Measurements from ENCODE around the gene APLP1. TPM values are rescaled to one million over a fixed set of nuclear protein-coding genes. Genes with fewer than 3 reads are reported as not detected.

The APLP1 gene
- total RNA-seq, 1 experiment from 2014 or later = 14.9 TPM

DNA sequence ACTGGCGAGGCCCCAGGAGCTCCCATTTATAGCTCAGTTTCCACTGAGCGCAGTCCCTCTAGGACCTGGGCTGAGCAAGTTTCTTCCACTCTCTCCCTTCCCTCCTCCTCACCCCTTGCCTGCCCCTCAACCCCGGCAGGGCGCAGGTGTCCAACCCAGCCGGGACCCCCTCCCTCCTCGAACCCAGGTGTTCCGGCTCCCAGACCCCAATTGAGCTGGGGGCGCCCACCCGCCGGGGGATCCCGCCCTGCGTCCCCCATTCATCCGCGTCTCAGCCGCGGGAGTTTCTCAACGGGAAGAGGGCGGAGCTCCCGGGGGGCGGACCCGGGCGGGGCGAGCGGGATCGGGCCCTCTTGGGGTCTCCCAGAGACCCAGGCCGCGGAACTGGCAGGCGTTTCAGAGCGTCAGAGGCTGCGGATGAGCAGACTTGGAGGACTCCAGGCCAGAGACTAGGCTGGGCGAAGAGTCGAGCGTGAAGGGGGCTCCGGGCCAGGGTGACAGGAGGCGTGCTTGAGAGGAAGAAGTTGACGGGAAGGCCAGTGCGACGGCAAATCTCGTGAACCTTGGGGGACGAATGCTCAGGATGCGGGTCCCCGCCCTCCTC, 11.7 kb upstream of the APLP1 start, which contains the start of gene KIRREL2:
Gene KIRREL2, plus strand, starts transcription at position 366 of the 604 bp plus-strand sequence. Its CDS starts 209 bp downstream, at position 575.
- peak; percentile 21 for DNase-seq (ENCODE audit: low spot score)
- CTCF ChIA-PET = no interaction called here
- peaks cover 16% of the 10 kb centered on the region for H3K27me3 ChIP-seq (replicated peaks; ENCODE audit: insufficient read depth, low read depth, low read length, poor library complexity)
- no peaks in the 10 kb centered on the region for H3K9me3 ChIP-seq (ENCODE audit: low read depth, low read length, poor library complexity, severe bottlenecking)
- peaks cover 13% of the 10 kb centered on the region for H3K4me1 ChIP-seq (ENCODE audit: insufficient read depth, low read length, poor library complexity, severe bottlenecking)
- TF ChIP-seq EZH2 (IDR thresholded peaks at IDR 0.05; ENCODE audit: borderline replicate concordance, low read depth, low read length, poor library complexity, severe bottlenecking) = no peak
- TF ChIP-seq, protein P1, sequence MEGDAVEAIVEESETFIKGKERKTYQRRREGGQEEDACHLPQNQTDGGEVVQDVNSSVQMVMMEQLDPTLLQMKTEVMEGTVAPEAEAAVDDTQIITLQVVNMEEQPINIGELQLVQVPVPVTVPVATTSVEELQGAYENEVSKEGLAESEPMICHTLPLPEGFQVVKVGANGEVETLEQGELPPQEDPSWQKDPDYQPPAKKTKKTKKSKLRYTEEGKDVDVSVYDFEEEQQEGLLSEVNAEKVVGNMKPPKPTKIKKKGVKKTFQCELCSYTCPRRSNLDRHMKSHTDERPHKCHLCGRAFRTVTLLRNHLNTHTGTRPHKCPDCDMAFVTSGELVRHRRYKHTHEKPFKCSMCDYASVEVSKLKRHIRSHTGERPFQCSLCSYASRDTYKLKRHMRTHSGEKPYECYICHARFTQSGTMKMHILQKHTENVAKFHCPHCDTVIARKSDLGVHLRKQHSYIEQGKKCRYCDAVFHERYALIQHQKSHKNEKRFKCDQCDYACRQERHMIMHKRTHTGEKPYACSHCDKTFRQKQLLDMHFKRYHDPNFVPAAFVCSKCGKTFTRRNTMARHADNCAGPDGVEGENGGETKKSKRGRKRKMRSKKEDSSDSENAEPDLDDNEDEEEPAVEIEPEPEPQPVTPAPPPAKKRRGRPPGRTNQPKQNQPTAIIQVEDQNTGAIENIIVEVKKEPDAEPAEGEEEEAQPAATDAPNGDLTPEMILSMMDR (conservative IDR thresholded peaks at IDR 0.05; ENCODE audit: low read depth, low read length) = no peak
- H3K27ac ChIP-seq (ENCODE audit: low read depth, low read length, poor library complexity, severe bottlenecking) = no peak within 1 kb of the TSS
- no peaks in the 10 kb centered on the region for H3K36me3 ChIP-seq (ENCODE audit: insufficient read depth, low read length, poor library complexity, severe bottlenecking)
- BruUV-seq (replicated peaks) = no TSS peak
- H3K4me3 ChIP-seq (ENCODE audit: low read depth, low read length, poor library complexity, severe bottlenecking) = peak within 1 kb of the TSS; percentile 56
- intact Hi-C loops (cut with micrococcal nuclease; ENCODE audit: unreplicated experiment) = no loop called here
- POLR2A ChIA-PET (ENCODE audit: low non-redundant PET) = no interaction called here

DNA sequence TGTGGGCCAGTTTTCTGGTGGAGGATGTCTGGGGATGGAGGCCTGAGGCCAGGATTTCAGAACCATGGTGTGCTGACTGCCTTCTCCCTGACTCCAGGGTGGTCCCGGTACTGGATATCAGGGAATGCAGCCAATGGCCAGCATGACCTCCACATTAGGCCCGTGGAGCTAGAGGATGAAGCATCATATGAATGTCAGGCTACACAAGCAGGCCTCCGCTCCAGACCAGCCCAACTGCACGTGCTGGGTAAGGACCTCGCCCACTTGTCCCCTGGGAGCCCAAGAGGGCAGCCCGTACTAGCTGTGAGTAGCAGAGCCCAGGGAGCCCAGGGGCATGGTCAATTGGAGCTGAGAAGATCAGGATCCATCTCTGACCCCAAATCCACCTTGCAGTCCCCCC, 10.1 kb upstream of the APLP1 start:
- Histone ChIP-seq H3K36me3 (ENCODE audit: insufficient read depth, low read length, poor library complexity, severe bottlenecking) (no peaks in the 10 kb centered on the region), H3K9me3 (ENCODE audit: low read depth, low read length, poor library complexity, severe bottlenecking) (no peaks in the 10 kb centered on the region), H3K4me3 (ENCODE audit: low read depth, low read length, poor library complexity, severe bottlenecking) (no peak overlapping the region), H3K4me1 (ENCODE audit: insufficient read depth, low read length, poor library complexity, severe bottlenecking) (peaks cover 13% of the 10 kb centered on the region), H3K27me3 (replicated peaks; ENCODE audit: insufficient read depth, low read depth, low read length, poor library complexity) (peaks cover 16% of the 10 kb centered on the region), H3K27ac (ENCODE audit: low read depth, low read length, poor library complexity, severe bottlenecking) (no peak overlapping the region)
- intact Hi-C loops (cut with micrococcal nuclease; ENCODE audit: unreplicated experiment) = no loop called here
- ChIA-PET CTCF (no interaction called here), POLR2A (ENCODE audit: low non-redundant PET) (no interaction called here)
- BruUV-seq (replicated peaks) = no TSS peak
- no peak for TF ChIP-seq EZH2 (IDR thresholded peaks at IDR 0.05; ENCODE audit: borderline replicate concordance, low read depth, low read length, poor library complexity, severe bottlenecking)
- TF ChIP-seq, protein P1 (conservative IDR thresholded peaks at IDR 0.05; ENCODE audit: low read depth, low read length) = no peak
- DNase-seq (ENCODE audit: low spot score) = no peak

- intact Hi-C loops (cut with micrococcal nuclease; ENCODE audit: unreplicated experiment) = no loop called here
- DNase-seq (ENCODE audit: low spot score) = no peak
- Histone ChIP-seq H3K27me3 (replicated peaks; ENCODE audit: insufficient read depth, low read depth, low read length, poor library complexity) (peaks cover 16% of the 10 kb centered on the region), H3K4me3 (ENCODE audit: low read depth, low read length, poor library complexity, severe bottlenecking) (no peak overlapping the region), H3K27ac (ENCODE audit: low read depth, low read length, poor library complexity, severe bottlenecking) (no peak overlapping the region), H3K9me3 (ENCODE audit: low read depth, low read length, poor library complexity, severe bottlenecking) (no peaks in the 10 kb centered on the region), H3K36me3 (ENCODE audit: insufficient read depth, low read length, poor library complexity, severe bottlenecking) (no peaks in the 10 kb centered on the region), H3K4me1 (ENCODE audit: insufficient read depth, low read length, poor library complexity, severe bottlenecking) (peaks cover 13% of the 10 kb centered on the region)
- TF ChIP-seq EZH2 (IDR thresholded peaks at IDR 0.05; ENCODE audit: borderline replicate concordance, low read depth, low read length, poor library complexity, severe bottlenecking) = no peak
- CTCF ChIA-PET = no interaction called here
- BruUV-seq (replicated peaks) = no TSS peak
- POLR2A ChIA-PET (ENCODE audit: low non-redundant PET) = no interaction called here
These were observed 9.0 kb upstream of the APLP1 start for GRCh38 chr19:35859414-35859813.

- peaks cover 16% of the 10 kb centered on the region for H3K27me3 ChIP-seq (replicated peaks; ENCODE audit: insufficient read depth, low read depth, low read length, poor library complexity)
- POLR2A ChIA-PET (ENCODE audit: low non-redundant PET) = no interaction called here
These were observed 7.9 kb upstream of the APLP1 start for GRCh38 chr19:35860436-35860817.

More at GRCh38 chr19:35860436-35860817, 7.9 kb upstream of the APLP1 start:
- BruUV-seq (replicated peaks) = no TSS peak
- Histone ChIP-seq H3K4me1 (ENCODE audit: insufficient read depth, low read length, poor library complexity, severe bottlenecking) (peaks cover 13% of the 10 kb centered on the region), H3K9me3 (ENCODE audit: low read depth, low read length, poor library complexity, severe bottlenecking) (no peaks in the 10 kb centered on the region), H3K27ac (ENCODE audit: low read depth, low read length, poor library complexity, severe bottlenecking) (no peak overlapping the region), H3K4me3 (ENCODE audit: low read depth, low read length, poor library complexity, severe bottlenecking) (no peak overlapping the region), H3K36me3 (ENCODE audit: insufficient read depth, low read length, poor library complexity, severe bottlenecking) (no peaks in the 10 kb centered on the region)
- intact Hi-C loops (cut with micrococcal nuclease; ENCODE audit: unreplicated experiment) = no loop called here
- TF ChIP-seq EZH2 (IDR thresholded peaks at IDR 0.05; ENCODE audit: borderline replicate concordance, low read depth, low read length, poor library complexity, severe bottlenecking) = no peak
- TF ChIP-seq, protein P1 (conservative IDR thresholded peaks at IDR 0.05; ENCODE audit: low read depth, low read length) = no peak
- DNase-seq (ENCODE audit: low spot score) = no peak
- CTCF ChIA-PET = no interaction called here
